Right lobe of liver (tissue), 6 donors: ENCODE measurements around the gene LCLAT1. TPM values are rescaled to one million over a fixed set of nuclear protein-coding genes. Genes with fewer than 3 reads are reported as not detected.
"Not testable (repeated sequence)": the region's sequence is repeated elsewhere in the genome, so short reads cannot be mapped to it uniquely, and the experiment has no call there.

Experiments used
- ATAC-seq, 4 donors: fragments of 200-7000 bp; cut with Tn5 transposase; one replicate each; pipeline ENCODE4 v1.9.1; 2020; ENCODE audit warnings: mild to moderate bottlenecking in 4 of 4, moderate library complexity in 4 of 4
- DNase-seq, 3 donors: peaks; one replicate each; pipeline ENCODE4 v3.0.0-alpha.2; 2020
- H3K27ac ChIP-seq, 3 donors: fragments of 200-600 bp; one replicate each; pipeline ENCODE4 v1.8.0; 2022
- H3K27me3 ChIP-seq, 2 donors: fragments of 200-600 bp; one replicate each; pipeline ENCODE4 v1.8.0; 2022
- H3K36me3 ChIP-seq, 4 donors: fragments of 200-600 bp; sonication (generic) in 1 of 4; one replicate each; pipeline versions ENCODE4 v1.5.1 to v1.8.0; 2017 to 2022; ENCODE audit warnings: control low read depth in 1 of 4
- H3K4me1 ChIP-seq, 4 donors: fragments of 200-600 bp; sonication (generic) in 1 of 4; one replicate each; pipeline versions ENCODE4 v1.5.1 to v1.8.0; 2017 to 2022; ENCODE audit warnings: control low read depth in 1 of 4
- H3K4me3 ChIP-seq, 3 donors: fragments of 200-600 bp; one replicate each; pipeline ENCODE4 v1.8.0; 2022
- H3K9me3 ChIP-seq, 4 donors: fragments of 200-600 bp; sonication (generic) in 1 of 4; one replicate each; pipeline versions ENCODE4 v1.5.1 to v1.8.0; 2017 to 2022; ENCODE audit warnings: control low read depth in 1 of 4
- CTCF ChIP-seq, 4 donors: fragments of 200-600 bp in 3 of 4; fragments of 450-650 bp in 1 of 4; IDR thresholded peaks; one replicate each; pipeline versions ENCODE4 v1.5.1 to v1.8.0; 2016 to 2022; ENCODE audit warnings: antibody characterized with exemption in 4 of 4, mild to moderate bottlenecking in 2 of 4
- POLR2A ChIP-seq: fragments of 450-650 bp; IDR thresholded peaks from one replicate; pipeline ENCODE4 v1.6.1; 2017; ENCODE audit warnings: antibody characterized with exemption, mild to moderate bottlenecking
- WGBS: methylation state at CpG from one replicate; pipeline ENCODE4 v1.1.6; 2018; ENCODE audit warnings: low coverage, low lambda C conversion rate; ENCODE audit not compliant: insufficient coverage; ENCODE audit errors: missing lambda C conversion rate; 5-methylcytosine and 5-hydroxymethylcytosine counted together
- intact Hi-C, 2 donors: fragments of 100-400 bp; cut with DNase I; formaldehyde crosslinking; loops; one replicate each; pipeline versions ENCODE4 v1.11.2 to v1.14.1; 2022
- total RNA-seq, 6 experiments: library from RNA; depleted of rRNA in 2 of 6; stranded (reverse); fragments of >200 nt in 2 of 6; fragmentation: NEBNext Ultra II Directional in 3 of 6; extraction: Animal tissue kit (Norgen Biotek cat#: 25700) in 3 of 6; gene quantifications; one replicate each; pipeline versions ENCODE4 v1.1.0 to v1.2.4, GENCODE V29; 2016 to 2023
- donor health status: DM: no; HTN: yes; CAD: no.
- donor health status: DM: no; HTN: no; CAD: no.
- donor health status: DM: no; HTN: no; CAD: no.
- donor health status: DM: no; HTN: yes; CAD: no.
- donor health status: DM: no; HTN: yes; CAD: no.

Gene LCLAT1
- total RNA-seq, 6 experiments from 2014 or later: 11.1 to 14.0 (median 12.0) TPM

- H3K4me1 ChIP-seq: peaks cover 0 to 1% (median 0%) of the 10 kb centered on the region in 4 donors
- ATAC-seq (peak in 2 of 4 donors; percentile 83 to 84), DNase-seq (no peak)
- H3K36me3 ChIP-seq: no peaks in the 10 kb centered on the region
- H3K4me3 ChIP-seq: no peak overlapping the region
- TF ChIP-seq CTCF (IDR thresholded peaks at IDR 0.05) (no peak), POLR2A (no peak)
- H3K27ac ChIP-seq: no peak overlapping the region
- intact Hi-C loops: no loop called here
- WGBS: 51% methylated on average over 4 of the region's 8 CpGs
- peaks cover 0 to 4% (median 0%) of the 10 kb centered on the region in 4 donors for H3K9me3 ChIP-seq
- H3K27me3 ChIP-seq: no peaks in the 10 kb centered on the region
Observed at GRCh38 chr2:30511122-30512083, 64.4 kb downstream of the LCLAT1 start.

DNA sequence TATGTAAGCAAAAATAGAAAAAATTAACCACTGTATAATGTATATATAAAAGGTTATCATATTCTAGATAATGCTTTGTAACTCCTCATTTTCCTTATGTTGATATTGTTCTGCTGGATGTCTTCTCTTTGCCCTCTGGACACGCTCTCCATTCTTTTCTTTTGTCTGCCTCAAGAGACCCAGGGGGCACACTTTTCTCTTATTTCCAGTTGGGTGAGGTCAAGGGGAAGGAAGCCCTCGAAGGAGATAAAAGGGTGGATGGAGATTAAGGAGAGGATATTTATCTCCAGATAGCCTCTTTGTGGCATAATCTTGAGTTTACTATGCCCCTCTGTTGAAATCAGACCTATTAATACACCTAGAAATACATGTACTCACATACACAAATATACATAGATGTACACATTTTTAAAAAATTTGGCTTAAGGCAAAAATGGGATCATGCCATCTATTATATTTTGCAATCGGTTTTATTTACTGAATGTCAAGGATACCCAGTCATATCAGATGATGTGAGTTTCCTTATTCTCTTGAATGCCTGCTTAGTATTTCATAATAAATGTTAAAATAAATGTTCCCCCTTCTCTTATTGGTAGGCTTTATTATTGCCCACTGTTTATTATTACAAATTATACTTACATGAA, 65.3 kb downstream of the LCLAT1 start:
- intact Hi-C loops: no loop called here
- Histone ChIP-seq H3K9me3 (peaks cover 0 to 3% (median 0%) of the 10 kb centered on the region in 4 donors), H3K27ac (no peak overlapping the region), H3K4me3 (no peak overlapping the region), H3K4me1 (no peaks in the 10 kb centered on the region), H3K27me3 (no peaks in the 10 kb centered on the region), H3K36me3 (no peaks in the 10 kb centered on the region)
- TF ChIP-seq CTCF (IDR thresholded peaks at IDR 0.05): no peak
- 68% methylated on average over 3 of the region's 3 CpGs for WGBS
- DNase-seq (no peak), ATAC-seq (no peak)

DNA sequence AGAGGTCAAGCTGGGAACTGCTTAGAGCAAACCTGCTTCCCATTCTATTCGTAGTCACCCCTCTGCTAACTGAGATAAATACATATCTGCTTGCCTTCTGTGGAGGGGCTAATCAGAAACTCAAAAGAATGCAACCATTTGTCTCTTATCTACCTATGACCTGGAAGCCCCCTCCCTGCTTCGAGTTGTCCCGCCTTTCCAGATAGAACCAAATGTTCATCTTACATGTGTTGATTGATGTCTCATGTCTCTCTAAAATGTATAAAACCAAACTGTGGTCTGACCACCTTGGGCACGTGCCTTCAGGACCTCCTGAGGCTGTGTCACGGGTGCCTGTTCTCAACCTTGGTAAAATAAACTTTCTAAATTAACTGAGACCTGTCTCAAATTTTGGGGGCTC, 66.6 kb downstream of the LCLAT1 start:
- H3K27ac ChIP-seq, H3K4me3 ChIP-seq, H3K9me3 ChIP-seq, intact Hi-C loops, H3K4me1 ChIP-seq, H3K36me3 ChIP-seq, H3K27me3 ChIP-seq, DNase-seq, ATAC-seq: not testable (repeated sequence)
- WGBS: 68% methylated on average over 5 of the region's 5 CpGs

- intact Hi-C loops: no loop called here
- Histone ChIP-seq H3K36me3 (no peaks in the 10 kb centered on the region), H3K9me3 (no peaks in the 10 kb centered on the region), H3K4me1 (no peaks in the 10 kb centered on the region), H3K27me3 (no peaks in the 10 kb centered on the region), H3K27ac (no peak overlapping the region), H3K4me3 (no peak overlapping the region)
- ATAC-seq (peak; percentile 67 to 90 (median 78)), DNase-seq (peak in 1 of 3 donors; percentile 63)
- TF ChIP-seq CTCF (IDR thresholded peaks at IDR 0.05) (no peak), POLR2A (no peak)
- 27% methylated on average over 2 of the region's 2 CpGs for WGBS
Observed at GRCh38 chr2:30514134-30514847, 67.2 kb downstream of the LCLAT1 start.
